NCI-H128 (cell line): ENCODE results near the gene OR10J4.
"Not testable (repeated sequence)": the region's sequence is repeated elsewhere in the genome, so short reads cannot be mapped to it uniquely, and the experiment has no call there.

Source experiments
- DNase-seq: peaks from one replicate; lab custom pipeline; 2025; ENCODE audit not compliant: unreplicated experiment; lab: John Stamatoyannopoulos, UW

Gene OR10J4

DNA sequence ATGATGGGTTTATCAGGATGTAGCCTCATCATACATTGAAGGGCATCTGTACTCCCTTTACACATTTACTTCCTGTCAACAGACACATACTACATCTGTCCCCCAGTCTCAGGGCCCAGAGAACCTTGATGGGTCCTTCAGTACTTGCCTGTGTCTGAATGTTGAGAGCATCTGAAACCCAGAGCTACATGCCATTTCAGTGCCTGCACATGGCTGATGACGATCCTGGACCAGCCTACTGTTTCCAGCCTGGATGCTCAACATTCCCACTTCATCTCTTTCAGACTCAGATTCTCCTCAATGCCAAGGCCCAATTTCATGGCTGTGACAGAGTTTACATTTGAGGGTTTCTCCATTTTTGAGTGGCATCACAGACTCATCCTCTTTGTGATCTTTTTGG lies at the start of gene OR10J4:
TSS of gene OR10J4 (plus strand) at position 301 of the 400 bp plus-strand sequence.
- no peak for DNase-seq

DNA sequence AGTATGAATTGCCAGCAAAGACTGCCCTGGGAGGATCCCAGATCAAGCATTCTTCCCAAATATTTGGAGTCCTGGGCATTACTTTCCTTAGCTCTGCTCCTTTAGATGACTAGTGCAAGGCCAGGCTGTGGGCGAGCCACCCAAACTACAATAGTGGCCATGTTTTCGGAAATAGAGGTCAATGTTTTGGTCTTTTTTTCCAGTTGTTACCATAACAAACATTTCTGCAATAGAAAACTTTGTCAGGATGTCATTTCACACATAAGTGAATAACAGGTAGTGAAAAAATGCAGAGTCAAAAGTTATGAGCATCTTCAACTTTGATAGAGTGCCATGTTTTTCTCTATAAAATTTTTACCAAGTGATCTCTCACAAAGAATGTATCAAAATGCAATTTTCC lies 25.2 kb upstream of the OR10J4 start:
- DNase-seq: no peak

DNA sequence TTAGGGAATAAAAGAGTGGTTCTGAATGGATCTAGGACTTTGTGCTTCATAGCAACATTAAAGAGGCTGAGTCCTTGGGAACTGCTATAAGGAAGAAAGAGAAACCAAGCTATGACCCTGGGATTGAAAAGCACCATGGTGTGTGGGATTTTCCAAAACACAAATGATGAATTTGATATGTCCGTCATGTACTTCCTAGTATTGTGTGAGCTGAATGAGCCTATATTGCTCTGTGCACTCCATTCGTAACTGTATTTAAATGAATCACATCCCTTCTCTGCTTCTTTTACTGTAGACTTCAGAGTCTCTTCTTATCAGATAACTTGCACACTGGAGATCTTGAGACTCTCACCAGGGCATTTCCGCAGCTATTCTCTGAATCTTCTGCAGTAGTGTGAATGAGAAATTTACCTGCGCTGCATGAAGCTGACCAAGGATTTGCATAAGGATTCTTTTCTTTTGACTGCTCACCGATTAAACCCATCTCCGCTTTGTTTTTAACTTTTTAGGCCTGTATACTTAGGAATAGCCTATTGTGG lies 23.1 kb upstream of the OR10J4 start:
- no peak for DNase-seq

DNA sequence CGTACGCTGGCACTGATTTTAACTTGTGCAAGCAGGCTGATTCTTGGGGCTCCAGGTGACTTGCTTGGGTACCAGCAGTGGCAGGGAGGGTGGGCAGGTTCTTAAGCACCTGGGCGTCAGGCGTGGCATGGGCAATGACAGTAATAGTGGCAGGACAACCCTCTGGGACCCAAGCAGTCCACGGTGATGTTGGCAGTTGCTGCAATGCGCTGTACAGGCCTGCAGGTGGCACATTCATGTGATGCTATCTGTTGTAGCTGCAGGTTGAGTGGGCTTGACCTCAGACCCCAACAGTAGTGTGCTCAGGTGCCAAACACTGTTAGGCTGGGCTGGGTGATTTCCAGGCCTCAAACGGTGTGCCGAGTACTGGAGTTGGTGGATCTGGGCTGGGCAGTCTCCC lies 10.2 kb upstream of the OR10J4 start:
- DNase-seq: no peak

DNA sequence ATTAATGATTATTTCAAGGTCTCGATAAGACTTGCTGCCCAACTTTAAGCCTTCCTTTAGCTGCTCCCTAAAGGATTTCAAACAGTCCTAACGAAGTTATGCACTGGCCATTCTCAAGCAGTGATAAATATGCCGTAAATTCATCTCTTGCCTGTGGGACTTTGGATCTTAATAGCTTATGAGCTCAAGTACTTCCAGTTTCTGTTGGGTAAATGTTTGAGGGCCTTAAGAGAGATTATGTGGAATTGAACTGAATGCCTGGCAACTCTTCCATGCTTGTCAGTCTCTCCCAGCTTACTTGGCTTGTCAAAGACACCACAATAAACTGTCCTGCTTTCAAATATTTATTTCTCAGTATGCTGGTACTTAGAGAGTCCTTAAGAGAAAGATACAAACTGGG lies 3.5 kb upstream of the OR10J4 start:
- DNase-seq: no peak

DNA sequence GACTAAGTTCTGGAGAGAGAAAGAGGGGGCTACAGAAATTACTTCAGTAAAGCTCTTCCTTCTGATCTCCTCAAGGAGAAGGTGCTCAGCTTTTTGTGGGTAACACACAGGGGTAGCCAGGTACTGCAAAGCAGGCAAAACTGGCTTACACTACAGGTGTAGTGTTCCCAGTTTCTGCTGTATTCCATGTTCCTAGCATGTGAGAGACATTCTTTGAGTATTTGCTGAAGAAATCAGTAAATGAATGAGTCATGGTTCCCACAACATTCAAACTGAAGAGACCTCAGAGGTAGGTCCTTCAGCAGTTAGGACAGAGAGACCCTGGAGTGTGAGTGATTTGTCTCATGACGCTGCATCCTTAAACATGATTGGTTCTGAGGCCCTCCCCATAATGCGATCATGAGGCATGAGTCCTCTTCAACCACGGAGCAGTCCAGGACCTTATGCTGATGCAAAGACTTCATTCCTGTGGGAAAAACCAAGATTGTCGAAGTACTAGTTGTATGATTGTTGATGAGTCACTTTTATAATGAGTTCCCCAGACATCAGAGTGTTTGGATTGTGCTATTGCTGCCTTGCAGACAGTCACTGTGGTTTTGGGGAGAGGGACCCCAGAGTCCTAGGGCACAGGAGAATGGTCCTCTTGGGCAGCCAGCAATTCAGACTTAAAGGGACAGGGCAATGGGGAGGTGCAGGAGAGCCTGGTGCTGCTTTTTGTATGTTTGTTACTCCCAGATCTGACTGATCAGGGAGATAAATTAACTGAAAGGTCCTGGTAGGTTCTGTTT lies 2.7 kb upstream of the OR10J4 start:
- DNase-seq: no peak

DNA sequence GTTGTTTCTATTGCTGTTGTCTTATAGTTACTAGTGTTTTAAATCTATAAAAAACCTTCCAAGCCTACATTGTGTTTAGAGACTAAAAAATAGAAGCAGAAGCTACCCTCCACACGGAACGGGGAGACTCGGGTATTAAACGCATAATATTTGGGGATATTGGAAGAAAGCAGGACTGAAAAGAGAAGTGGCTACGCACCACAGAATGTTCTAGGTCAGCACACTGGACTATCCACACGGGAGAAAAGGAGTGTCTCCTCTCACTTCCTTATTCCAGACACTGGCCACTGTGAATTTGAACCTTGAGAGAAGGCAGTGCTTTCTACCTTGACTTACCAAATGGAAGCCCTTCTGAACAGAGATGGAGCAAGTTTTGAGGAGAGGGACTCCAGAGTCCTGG lies 1.0 kb upstream of the OR10J4 start:
- no peak for DNase-seq

DNA sequence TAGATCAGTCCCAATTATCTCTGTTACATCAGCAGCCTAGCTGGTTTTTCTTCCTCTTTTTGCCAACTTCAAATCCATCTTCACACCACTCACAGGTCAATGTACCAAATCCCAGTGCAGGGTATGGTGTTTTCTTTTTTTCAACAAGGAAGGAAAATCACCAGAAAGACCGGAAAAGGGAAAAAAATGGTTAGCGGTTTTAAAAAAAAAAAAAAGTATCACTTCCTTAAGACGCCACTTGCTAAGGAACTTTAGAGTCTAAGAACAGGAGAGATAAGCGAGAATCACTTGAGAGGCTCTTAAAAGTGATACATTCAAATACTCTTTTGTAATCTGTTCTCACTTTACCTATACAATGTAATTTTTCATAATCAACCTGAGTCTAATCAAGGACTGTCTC lies 4.5 kb downstream of the OR10J4 start:
- no peak for DNase-seq

DNA sequence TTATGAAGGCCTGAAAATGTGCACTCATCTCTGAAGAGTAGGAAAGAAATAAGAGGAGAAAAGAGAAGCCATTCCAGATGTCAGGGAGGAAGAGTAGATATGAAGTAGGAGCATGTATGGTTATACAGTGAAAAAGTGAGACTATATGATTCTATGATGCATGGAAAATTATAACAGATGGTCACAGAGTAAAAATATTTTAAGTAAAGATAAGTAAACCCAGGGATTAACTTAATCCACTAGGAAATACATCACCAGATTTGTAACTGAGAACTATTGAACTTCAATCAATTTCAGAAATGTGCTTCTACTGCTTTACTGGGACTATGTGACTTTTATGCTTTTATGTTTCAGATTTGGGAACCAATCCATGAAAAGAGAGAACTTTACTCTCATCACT lies 7.4 kb downstream of the OR10J4 start, which contains the start of gene OR10J1:
TSS of gene OR10J1 (plus strand) at position 301 of the 400 bp plus-strand sequence. CDS start at position 371, 70 bp downstream.
- no peak for DNase-seq

DNA sequence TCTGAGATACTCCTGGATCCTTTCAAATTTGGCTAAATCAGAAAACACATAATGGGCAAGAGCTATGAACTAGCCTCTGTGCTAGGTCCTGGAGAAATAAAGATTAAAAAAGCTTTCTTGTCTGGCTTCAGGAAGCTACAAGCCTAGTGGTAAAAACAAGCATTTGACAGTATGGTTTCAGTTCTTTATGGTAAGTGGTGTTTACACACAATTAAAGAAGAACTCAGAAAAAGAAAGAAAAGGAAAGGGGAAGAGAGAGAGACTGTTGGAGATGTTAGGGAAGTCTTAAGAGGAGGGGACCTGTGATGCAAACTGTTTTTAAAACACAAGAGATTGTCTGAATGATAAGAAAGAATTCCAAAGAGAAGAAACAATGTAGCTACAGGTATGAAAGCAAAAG lies 9.4 kb downstream of the OR10J4 start:
- no peak for DNase-seq

DNA sequence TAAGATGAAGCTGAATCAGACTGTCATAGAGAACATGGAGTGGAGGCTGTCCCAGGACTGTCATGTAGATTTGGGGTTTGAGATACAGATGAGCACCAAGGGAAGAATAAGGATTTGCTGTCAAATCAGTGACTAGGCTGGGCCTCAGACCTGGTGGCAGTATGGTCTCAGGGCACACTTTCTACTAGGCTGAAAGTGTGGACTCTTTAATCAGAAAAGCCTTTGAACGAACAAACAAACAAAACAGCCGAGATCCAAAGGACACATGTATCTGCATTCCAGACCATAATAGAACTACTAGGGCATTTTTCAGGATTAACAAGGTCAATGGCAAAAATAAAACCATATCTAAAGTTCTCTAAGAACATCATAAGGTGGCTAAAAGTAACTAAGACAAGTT lies 10.4 kb downstream of the OR10J4 start:
- DNase-seq: no peak

DNA sequence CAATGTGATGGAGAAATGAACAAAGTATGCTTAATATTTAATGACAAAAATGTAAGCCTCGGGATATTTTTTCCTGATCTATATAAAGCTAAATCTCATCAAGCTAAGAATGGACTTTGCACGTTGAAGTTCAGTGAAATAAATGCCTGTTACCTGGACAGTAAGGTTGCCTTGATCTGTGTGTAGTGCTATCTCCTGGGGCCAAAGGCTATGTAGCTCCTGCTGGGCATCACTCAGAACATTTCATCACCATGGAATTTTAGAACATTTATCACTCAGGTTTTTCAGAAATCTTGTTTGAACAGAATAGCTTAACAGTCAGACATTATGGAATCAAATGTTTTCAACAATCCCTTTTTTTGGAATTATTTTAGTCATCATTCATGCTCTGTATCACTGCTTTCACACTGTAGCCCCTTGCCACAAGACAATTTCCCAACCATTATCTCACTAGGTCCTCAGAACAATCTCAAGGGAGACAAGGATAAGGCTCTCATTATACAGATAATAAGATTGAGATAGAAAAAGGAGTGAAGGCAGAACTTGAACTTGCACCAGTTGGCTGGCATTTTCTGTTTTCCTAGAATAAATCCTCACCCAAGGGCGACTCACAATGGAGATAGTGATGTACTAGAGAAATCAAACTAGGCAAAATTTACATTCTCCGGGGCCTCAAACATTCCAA lies 11.2 kb downstream of the OR10J4 start:
- DNase-seq: no peak

DNA sequence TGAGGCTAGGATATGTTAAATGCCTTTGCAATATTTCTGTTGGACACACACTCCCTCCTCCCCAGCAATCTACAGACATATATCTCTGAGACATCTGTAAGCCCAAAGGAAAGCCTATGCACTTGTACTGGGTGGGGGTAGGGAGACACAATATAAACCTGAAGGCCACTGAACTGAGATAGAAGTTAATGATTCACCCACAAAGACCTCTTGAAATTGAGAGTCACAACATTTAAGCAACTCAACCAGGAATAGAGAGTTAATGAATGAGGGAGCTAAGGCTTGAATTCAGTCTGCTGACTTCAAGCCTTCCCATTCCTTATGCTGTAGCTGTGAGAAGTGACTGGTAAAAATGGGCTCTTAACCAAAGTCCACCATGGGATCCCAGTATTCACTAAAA lies 12.5 kb downstream of the OR10J4 start:
- no peak for DNase-seq

DNA sequence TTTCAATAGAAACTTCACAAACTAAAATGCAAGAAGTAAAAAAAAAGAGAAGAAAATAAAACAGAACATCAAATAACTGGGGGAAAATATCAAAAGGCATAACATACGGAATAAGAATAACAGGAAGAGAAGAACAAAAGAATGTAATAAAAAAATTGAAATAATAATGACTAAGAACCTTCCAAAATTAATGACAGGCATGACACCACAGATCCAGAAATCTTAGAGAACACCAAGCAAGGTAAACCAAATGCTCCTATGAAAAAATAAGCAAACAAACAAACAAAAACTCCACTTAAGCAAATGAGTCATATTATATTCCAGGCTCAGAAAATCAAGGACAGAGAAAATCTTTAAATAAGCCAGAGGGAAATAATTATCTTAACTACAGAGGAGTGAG lies 16.2 kb downstream of the OR10J4 start:
- DNase-seq: no peak

DNA sequence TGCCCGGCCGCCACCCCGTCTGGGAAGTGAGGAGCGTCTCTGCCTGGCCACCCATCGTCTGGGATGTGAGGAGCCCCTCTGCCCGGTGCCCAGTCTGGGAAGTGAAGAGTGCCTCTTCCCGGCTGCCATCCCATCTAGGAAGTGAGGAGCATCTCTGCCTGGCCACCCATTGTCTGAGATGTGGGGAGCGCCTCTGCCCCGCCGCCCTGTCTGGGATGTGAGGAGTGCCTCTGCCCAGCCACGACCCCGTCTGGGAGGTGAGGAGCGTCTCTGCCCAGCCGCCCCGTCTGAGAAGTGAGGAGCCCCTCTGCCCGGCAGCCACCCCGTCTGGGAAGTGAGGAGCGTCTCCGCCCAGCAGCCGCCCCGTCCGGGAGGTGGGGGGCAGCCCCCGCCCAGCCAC lies 17.6 kb downstream of the OR10J4 start:
- DNase-seq: not testable (repeated sequence)

DNA sequence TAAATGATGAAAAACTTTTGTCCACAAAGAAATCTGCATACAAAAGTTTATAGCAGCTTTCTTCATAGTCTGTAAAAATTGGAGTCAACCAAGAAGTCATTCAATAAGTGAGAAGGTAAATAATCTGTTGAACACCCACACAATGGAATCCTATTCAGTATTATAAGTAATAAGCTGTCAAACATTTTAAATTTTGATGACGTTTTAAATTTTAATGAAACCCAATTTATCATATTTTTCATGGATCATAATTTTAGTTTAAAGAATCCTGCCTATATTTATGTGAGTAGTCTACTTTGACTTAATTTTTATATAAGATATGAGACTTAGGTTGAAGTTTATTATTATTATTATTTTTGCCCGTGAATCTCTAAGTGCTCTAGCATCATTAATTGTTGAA lies 27.5 kb downstream of the OR10J4 start:
- no peak for DNase-seq

DNA sequence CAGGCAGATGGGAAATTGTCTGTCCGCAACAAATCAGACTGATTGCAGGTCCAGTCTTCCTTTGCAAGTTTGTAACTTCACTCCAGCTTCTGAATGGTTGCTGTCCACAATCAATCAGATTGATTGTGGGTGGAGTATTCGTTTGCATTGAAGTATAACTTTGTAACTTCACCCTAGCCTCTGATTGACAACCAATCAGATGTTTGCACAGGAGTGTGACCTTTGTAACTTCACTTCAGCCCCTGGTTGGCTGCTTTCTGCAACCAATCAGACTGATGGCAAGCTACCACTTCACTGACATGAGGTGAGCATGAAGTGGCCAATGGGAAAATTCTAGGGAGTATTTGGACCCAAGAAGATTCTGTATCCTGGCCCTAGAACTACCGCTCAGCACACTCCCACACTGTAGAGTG lies 33.2 kb downstream of the OR10J4 start:
- DNase-seq: no peak

DNA sequence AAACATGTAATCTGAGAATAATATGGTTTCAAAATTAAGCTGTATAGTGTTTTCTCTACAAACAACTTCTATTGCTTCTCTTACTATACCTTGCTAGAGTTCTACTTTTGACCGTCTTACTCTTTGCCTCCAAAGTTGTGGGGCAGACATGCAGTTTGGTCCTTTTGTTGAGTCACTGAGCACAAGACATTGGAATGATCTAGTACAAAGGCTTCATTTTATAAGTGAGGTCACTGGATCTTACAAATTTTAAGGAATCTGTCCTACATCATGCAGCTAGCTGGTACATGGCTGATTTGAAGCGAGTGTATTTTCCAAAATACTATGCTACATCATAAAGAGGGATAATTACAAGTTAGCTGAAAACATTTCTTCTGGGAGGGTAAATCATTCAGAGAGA lies 36.3 kb downstream of the OR10J4 start:
- no peak for DNase-seq

DNA sequence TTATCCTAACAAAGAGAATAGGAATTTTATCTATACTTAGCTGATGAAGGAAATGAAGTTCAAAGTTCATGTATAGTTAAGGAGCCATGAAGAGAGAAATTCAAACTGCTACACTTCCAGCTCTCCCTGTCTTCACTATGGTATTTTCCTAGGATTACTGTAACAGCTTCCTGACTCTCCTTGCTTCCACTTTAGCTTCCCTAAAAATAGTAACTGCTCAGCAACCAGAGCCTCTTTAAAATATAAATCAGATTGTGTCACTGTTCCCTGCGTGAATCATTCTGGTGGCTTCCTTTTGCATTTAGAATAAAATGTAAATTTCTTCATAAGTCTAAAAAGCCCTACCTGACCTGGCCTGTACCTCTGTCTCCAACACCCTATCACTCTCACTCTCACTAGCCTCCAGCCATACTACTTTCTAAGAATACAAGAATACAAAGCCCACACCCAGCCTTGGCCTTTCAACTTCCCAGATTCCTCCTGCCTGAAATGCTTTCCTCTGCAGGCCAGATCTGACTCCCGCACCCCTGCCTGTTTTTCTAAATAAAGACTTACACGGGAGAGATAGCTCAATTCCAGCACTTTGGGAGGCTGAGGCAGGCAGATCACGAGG lies 38.0 kb downstream of the OR10J4 start:
- DNase-seq: no peak

DNA sequence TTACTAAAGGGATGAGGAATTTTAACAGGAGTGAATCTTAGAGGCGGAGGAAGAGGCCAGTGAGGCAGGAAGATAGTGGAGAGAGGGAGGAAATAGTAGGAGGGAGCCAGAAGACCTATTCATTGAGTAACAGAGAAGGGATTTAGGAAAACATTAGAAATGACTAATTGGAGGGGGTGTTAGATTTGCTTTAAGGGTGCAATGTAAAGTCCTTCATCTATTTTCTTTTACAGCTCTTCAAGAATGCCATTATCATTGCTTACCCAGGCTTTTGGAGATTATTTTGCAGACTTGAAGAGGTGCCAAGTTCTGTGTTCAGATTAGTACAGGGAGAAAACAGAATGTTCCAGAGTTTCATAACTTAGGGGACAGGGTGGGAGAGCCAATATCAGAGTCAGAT lies 41.3 kb downstream of the OR10J4 start:
- no peak for DNase-seq

DNA sequence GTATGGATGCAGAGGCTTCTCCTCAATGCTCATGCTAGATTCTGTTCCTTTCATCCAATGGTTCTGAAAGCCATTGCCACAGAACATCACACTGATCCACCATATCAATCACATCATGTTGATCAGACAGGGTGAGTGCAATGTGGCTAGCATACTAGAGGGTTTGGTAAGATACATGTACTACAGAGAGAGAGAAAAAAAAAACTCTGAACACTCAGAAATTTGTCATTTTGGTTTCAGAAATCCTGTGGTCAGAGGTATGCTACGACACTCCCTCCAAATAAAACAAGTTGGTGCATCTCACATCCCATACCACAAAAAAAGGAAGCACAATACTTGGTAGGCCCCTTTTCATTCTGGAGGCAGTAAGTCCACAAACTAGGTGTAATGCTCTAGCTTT lies 42.9 kb downstream of the OR10J4 start:
- no peak for DNase-seq
